ENCODE results near the gene GABRB2.

Gene GABRB2

DNA sequence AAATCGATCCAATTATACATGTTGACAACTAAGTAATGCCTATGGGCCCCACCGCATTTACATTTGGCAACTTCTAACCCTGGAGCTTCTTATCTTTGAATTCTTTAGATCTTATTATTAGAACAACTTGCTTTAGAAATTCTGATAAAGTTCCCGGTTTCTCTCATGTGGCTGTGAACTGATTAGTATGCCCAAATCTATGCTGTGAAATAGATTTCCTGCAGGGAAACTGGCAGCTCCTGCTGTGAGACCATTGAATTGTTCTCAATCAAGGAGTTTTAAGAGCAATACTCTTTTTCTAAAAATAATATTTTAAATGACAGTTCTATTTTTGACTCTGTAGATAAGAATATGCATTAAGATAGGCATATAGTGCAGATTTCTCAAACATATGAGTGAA is 177.5 kb downstream of the GABRB2 start:
- no peak overlapping the region for H3K4me3 ChIP-seq (ENCODE audit: low read depth, low read length)
- DNase-seq (ENCODE audit: low read depth) = no peak
- no peak for TF ChIP-seq CTCF (IDR thresholded peaks at IDR 0.05; ENCODE audit: control insufficient read depth, extremely low read depth, insufficient read depth)

GRCh38 chr5:161358446-161358845 is 188.1 kb downstream of the GABRB2 start:
- no peak for TF ChIP-seq CTCF (IDR thresholded peaks at IDR 0.05; ENCODE audit: control insufficient read depth, extremely low read depth, insufficient read depth)
- no peak overlapping the region for H3K4me3 ChIP-seq (ENCODE audit: low read depth, low read length)
- no peak for DNase-seq (ENCODE audit: low read depth)

DNA sequence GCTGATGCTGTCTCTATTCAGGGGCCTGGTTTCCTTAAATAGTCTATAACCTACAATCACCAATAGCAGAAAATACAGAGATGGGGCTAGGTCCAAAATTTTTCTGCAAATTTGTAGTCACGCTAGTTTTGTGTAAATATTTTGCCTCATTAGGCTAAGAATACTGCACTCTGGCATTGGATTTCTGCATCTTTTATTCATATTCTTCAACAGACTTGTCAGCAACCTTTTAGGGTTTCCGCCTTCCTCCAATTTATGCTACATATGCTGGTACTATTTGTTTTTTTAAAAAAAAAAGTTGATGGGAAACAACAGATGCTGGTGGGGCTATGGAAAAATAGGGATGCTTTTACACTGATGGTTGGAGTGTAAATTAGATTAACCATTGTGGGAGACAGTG is 202.3 kb downstream of the GABRB2 start:
- no peak overlapping the region for H3K4me3 ChIP-seq (ENCODE audit: low read depth, low read length)
- TF ChIP-seq CTCF (IDR thresholded peaks at IDR 0.05; ENCODE audit: control insufficient read depth, extremely low read depth, insufficient read depth) = no peak
- DNase-seq (ENCODE audit: low read depth) = no peak

GRCh38 chr5:161342886-161343285 is 203.6 kb downstream of the GABRB2 start:
- DNase-seq (ENCODE audit: low read depth) = no peak
- TF ChIP-seq CTCF (IDR thresholded peaks at IDR 0.05; ENCODE audit: control insufficient read depth, extremely low read depth, insufficient read depth) = no peak
- no peak overlapping the region for H3K4me3 ChIP-seq (ENCODE audit: low read depth, low read length)

GRCh38 chr5:161340012-161340411 is 206.5 kb downstream of the GABRB2 start:
- DNase-seq (ENCODE audit: low read depth) = peak; percentile 42
- no peak for TF ChIP-seq CTCF (IDR thresholded peaks at IDR 0.05; ENCODE audit: control insufficient read depth, extremely low read depth, insufficient read depth)
- H3K4me3 ChIP-seq (ENCODE audit: low read depth, low read length) = no peak overlapping the region

DNA sequence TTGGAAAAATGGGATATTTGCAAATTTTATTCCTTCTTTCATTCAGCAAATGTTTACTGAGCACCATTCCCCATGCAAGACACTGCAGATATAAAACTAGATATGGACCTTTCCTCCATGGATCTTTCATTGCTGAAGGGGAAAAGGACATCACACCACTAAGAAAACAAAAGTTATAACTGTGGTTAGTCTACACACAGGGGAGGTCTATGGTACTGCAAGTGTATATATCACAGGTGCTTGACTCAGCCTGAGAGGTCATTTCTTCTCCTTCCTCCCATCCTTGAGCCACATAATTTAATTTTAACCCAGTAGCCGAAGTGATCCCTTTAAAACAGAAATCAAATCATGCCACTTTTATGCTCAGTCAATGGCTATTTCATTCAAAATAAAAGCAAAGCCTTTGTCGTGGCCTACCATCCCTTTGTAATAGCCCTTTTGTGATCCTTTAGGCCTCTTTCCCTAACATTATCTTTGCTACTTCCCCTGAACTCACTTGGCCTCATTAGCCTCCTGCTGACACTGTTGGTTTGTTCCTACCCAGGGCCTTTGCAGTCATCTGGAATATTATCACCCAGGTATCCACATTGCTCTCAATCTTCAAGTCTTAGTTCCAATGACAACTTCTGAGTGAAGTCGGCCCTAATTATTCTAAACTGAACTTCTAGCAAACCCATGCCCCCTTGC is 213.2 kb downstream of the GABRB2 start:
- no peak for DNase-seq (ENCODE audit: low read depth)
- TF ChIP-seq CTCF (IDR thresholded peaks at IDR 0.05; ENCODE audit: control insufficient read depth, extremely low read depth, insufficient read depth) = no peak
- H3K4me3 ChIP-seq (ENCODE audit: low read depth, low read length) = no peak overlapping the region

DNA sequence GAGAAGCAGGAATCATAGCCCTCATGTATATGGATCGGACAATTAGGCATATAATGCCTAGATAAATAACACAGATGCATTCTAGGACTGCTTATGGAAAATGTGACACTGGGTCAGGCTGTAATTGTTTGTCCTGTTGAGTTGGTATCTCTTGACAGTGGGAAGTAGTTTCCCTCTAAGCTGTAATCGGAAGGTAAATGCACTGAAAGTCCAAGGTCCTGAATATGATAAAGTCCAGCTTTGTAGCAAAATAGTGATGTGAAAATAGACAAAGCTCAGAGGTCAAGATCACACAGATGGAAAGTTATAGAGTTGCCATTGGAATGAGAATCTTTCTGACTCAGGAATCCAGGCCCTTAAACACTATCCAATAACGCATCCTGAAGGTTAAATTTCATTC is 214.2 kb downstream of the GABRB2 start:
- TF ChIP-seq CTCF (IDR thresholded peaks at IDR 0.05; ENCODE audit: control insufficient read depth, extremely low read depth, insufficient read depth) = no peak
- no peak overlapping the region for H3K4me3 ChIP-seq (ENCODE audit: low read depth, low read length)
- no peak for DNase-seq (ENCODE audit: low read depth)

Data from LNCaP clone FGC (cell line).